ENCODE measurements around the gene R3HDM2. TPM values are rescaled to one million over a fixed set of nuclear protein-coding genes. Genes with fewer than 3 reads are reported as not detected.
A peak's percentile ranks its signal among the peaks of the same experiment; 100 is the strongest.

The R3HDM2 gene
- total and polyA plus RNA-seq, 2 of the 13 experiments (the other 11 are each of a cell fraction or from before 2014, with no cell fraction given), result 11.1 to 23.5 TPM

GRCh38 chr12:57451233-57451778 lies 20.5 kb upstream of the R3HDM2 start (continued):
- TF ChIP-seq KLF11 (CRISPR knock-in tag; IDR thresholded peaks at IDR 0.05) (no peak), ZNF260 (CRISPR knock-in tag; IDR thresholded peaks at IDR 0.05; ENCODE audit: borderline replicate concordance, low read depth) (no peak), AGO2 (optimal IDR thresholded peaks at IDR 0.05; ENCODE audit: low read depth, low read length) (no peak), CBX5 (CRISPR knock-in tag; IDR thresholded peaks at IDR 0.05; ENCODE audit: borderline replicate concordance) (peak; percentile 94; the same call in 1 of the 2 replicates), HMG20B (CRISPR knock-in tag; conservative IDR thresholded peaks at IDR 0.05) (peak; percentile 95), BRD4 (CRISPR knock-in tag; IDR thresholded peaks at IDR 0.05) (peak; percentile 65; the same call in 1 of the 2 replicates), SOX5 (CRISPR knock-in tag; IDR thresholded peaks at IDR 0.05; ENCODE audit: borderline replicate concordance) (peak; percentile 89), ZSCAN30 (CRISPR knock-in tag; IDR thresholded peaks at IDR 0.05) (no peak; the same call in 1 of the 2 replicates), HES4 (CRISPR knock-in tag; IDR thresholded peaks at IDR 0.05; ENCODE audit: borderline replicate concordance) (no peak), ATF5 (CRISPR knock-in tag; IDR thresholded peaks at IDR 0.05; ENCODE audit: low read depth) (0 out of 2 replicates have a peak, but pooled peaks have one; percentile 40), ZNF382 (CRISPR knock-in tag; IDR thresholded peaks at IDR 0.05; ENCODE audit: borderline replicate concordance) (no peak), ZNF337 (CRISPR knock-in tag; IDR thresholded peaks at IDR 0.05; ENCODE audit: borderline replicate concordance, low read depth) (peak; percentile 69; the same call in 1 of the 2 replicates), SPEN (CRISPR knock-in tag; IDR thresholded peaks at IDR 0.05; ENCODE audit: low read depth) (peak; percentile 94), ZBTB7B (CRISPR knock-in tag; IDR thresholded peaks at IDR 0.05) (peak; percentile 98), ZNF3 (CRISPR knock-in tag; IDR thresholded peaks at IDR 0.05) (no peak), ARID2 (CRISPR knock-in tag; IDR thresholded peaks at IDR 0.05; ENCODE audit: borderline replicate concordance) (0 out of 2 replicates have a peak, but pooled peaks have one; percentile 66)
- TF ChIP-seq, protein P1, sequence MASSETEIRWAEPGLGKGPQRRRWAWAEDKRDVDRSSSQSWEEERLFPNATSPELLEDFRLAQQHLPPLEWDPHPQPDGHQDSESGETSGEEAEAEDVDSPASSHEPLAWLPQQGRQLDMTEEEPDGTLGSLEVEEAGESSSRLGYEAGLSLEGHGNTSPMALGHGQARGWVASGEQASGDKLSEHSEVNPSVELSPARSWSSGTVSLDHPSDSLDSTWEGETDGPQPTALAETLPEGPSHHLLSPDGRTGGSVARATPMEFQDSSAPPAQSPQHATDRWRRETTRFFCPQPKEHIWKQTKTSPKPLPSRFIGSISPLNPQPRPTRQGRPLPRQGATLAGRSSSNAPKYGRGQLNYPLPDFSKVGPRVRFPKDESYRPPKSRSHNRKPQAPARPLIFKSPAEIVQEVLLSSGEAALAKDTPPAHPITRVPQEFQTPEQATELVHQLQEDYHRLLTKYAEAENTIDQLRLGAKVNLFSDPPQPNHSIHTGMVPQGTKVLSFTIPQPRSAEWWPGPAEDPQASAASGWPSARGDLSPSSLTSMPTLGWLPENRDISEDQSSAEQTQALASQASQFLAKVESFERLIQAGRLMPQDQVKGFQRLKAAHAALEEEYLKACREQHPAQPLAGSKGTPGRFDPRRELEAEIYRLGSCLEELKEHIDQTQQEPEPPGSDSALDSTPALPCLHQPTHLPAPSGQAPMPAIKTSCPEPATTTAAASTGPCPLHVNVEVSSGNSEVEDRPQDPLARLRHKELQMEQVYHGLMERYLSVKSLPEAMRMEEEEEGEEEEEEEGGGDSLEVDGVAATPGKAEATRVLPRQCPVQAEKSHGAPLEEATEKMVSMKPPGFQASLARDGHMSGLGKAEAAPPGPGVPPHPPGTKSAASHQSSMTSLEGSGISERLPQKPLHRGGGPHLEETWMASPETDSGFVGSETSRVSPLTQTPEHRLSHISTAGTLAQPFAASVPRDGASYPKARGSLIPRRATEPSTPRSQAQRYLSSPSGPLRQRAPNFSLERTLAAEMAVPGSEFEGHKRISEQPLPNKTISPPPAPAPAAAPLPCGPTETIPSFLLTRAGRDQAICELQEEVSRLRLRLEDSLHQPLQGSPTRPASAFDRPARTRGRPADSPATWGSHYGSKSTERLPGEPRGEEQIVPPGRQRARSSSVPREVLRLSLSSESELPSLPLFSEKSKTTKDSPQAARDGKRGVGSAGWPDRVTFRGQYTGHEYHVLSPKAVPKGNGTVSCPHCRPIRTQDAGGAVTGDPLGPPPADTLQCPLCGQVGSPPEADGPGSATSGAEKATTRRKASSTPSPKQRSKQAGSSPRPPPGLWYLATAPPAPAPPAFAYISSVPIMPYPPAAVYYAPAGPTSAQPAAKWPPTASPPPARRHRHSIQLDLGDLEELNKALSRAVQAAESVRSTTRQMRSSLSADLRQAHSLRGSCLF (CRISPR knock-in tag; IDR thresholded peaks at IDR 0.05; ENCODE audit: borderline replicate concordance), result no peak
- TF ChIP-seq, protein P2, sequence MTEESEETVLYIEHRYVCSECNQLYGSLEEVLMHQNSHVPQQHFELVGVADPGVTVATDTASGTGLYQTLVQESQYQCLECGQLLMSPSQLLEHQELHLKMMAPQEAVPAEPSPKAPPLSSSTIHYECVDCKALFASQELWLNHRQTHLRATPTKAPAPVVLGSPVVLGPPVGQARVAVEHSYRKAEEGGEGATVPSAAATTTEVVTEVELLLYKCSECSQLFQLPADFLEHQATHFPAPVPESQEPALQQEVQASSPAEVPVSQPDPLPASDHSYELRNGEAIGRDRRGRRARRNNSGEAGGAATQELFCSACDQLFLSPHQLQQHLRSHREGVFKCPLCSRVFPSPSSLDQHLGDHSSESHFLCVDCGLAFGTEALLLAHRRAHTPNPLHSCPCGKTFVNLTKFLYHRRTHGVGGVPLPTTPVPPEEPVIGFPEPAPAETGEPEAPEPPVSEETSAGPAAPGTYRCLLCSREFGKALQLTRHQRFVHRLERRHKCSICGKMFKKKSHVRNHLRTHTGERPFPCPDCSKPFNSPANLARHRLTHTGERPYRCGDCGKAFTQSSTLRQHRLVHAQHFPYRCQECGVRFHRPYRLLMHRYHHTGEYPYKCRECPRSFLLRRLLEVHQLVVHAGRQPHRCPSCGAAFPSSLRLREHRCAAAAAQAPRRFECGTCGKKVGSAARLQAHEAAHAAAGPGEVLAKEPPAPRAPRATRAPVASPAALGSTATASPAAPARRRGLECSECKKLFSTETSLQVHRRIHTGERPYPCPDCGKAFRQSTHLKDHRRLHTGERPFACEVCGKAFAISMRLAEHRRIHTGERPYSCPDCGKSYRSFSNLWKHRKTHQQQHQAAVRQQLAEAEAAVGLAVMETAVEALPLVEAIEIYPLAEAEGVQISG (CRISPR knock-in tag; IDR thresholded peaks at IDR 0.05), result peak; percentile 88
- TF ChIP-seq, protein P3, sequence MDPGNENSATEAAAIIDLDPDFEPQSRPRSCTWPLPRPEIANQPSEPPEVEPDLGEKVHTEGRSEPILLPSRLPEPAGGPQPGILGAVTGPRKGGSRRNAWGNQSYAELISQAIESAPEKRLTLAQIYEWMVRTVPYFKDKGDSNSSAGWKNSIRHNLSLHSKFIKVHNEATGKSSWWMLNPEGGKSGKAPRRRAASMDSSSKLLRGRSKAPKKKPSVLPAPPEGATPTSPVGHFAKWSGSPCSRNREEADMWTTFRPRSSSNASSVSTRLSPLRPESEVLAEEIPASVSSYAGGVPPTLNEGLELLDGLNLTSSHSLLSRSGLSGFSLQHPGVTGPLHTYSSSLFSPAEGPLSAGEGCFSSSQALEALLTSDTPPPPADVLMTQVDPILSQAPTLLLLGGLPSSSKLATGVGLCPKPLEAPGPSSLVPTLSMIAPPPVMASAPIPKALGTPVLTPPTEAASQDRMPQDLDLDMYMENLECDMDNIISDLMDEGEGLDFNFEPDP (CRISPR knock-in tag; conservative IDR thresholded peaks at IDR 0.05), result no peak
- TF ChIP-seq, protein P4, sequence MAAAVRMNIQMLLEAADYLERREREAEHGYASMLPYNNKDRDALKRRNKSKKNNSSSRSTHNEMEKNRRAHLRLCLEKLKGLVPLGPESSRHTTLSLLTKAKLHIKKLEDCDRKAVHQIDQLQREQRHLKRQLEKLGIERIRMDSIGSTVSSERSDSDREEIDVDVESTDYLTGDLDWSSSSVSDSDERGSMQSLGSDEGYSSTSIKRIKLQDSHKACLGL (CRISPR knock-in tag; IDR thresholded peaks at IDR 0.05), result 0 out of 2 replicates have a peak, but pooled peaks have one; percentile 27
